HEK293 (cell line): ENCODE data around the gene MAPK14.

Experiments
- GLIS1 ChIP-seq: fragments of 450-650 bp; formaldehyde crosslinking; IDR thresholded peaks from 2 replicates; pipeline ENCODE4 v1.5.1; 2016; ENCODE audit warnings: missing biosample characterization, missing genetic modification characterization
- IKZF3 ChIP-seq: fragments of 450-650 bp; IDR thresholded peaks from 2 replicates; pipeline ENCODE4 v1.5.0; 2018; ENCODE audit warnings: missing biosample characterization, mild to moderate bottlenecking, missing genetic modification characterization, moderate library complexity
- KLF1 ChIP-seq: fragments of 450-650 bp; formaldehyde crosslinking; IDR thresholded peaks from 2 replicates; pipeline ENCODE4 v1.5.1; 2016; ENCODE audit warnings: missing biosample characterization, missing genetic modification characterization
- KLF8 ChIP-seq: fragments of 450-650 bp; formaldehyde crosslinking; IDR thresholded peaks from 2 replicates; pipeline ENCODE4 v1.5.1; 2016; ENCODE audit warnings: missing biosample characterization, missing genetic modification characterization
- REPIN1 ChIP-seq: fragments of 450-650 bp; formaldehyde crosslinking; IDR thresholded peaks from 2 replicates; pipeline ENCODE4 v1.5.1; 2017; ENCODE audit warnings: missing biosample characterization, missing genetic modification characterization, low read depth
- SCRT2 ChIP-seq: fragments of 450-650 bp; formaldehyde crosslinking; IDR thresholded peaks from 2 replicates; pipeline ENCODE4 v1.5.1; 2016; ENCODE audit warnings: missing biosample characterization, missing genetic modification characterization
- SETDB1 ChIP-seq: IDR thresholded peaks from one replicate; pipeline ENCODE4 v1.6.1; 2017; ENCODE audit warnings: mild to moderate bottlenecking, low read length, moderate library complexity, mixed read lengths; ENCODE audit not compliant: insufficient read length
- SP3 ChIP-seq: fragments of 450-650 bp; formaldehyde crosslinking; IDR thresholded peaks from 2 replicates; pipeline ENCODE4 v1.5.1; 2016; ENCODE audit warnings: missing biosample characterization, missing genetic modification characterization
- SP7 ChIP-seq: fragments of 450-650 bp; formaldehyde crosslinking; IDR thresholded peaks from 2 replicates; pipeline ENCODE4 v1.5.1; 2016; ENCODE audit warnings: missing biosample characterization, missing genetic modification characterization
- TCF7L2 ChIP-seq: IDR thresholded peaks from 2 replicates; pipeline ENCODE4 v1.6.1; 2011; ENCODE audit warnings: low read depth, mild to moderate bottlenecking, inconsistent platforms, low read length, moderate library complexity, borderline replicate concordance
- WT1 ChIP-seq: fragments of 450-650 bp; formaldehyde crosslinking; IDR thresholded peaks from 2 replicates; pipeline ENCODE4 v1.5.1; 2016; ENCODE audit warnings: missing biosample characterization, missing genetic modification characterization
- YY2 ChIP-seq: fragments of 450-650 bp; formaldehyde crosslinking; IDR thresholded peaks from 2 replicates; pipeline ENCODE4 v1.5.1; 2016; ENCODE audit warnings: missing biosample characterization, missing genetic modification characterization
- ZBTB1 ChIP-seq: fragments of 450-650 bp; formaldehyde crosslinking; IDR thresholded peaks from 2 replicates; pipeline ENCODE4 v1.5.1; 2016; ENCODE audit warnings: missing biosample characterization, missing genetic modification characterization
- ZFP37 ChIP-seq: fragments of 450-650 bp; formaldehyde crosslinking; IDR thresholded peaks from 2 replicates; pipeline ENCODE4 v1.5.1; 2016; ENCODE audit warnings: missing biosample characterization, missing genetic modification characterization
- ZNF121 ChIP-seq: fragments of 450-650 bp; formaldehyde crosslinking; IDR thresholded peaks from 2 replicates; pipeline ENCODE4 v1.5.1; 2016; ENCODE audit warnings: missing biosample characterization, missing genetic modification characterization
- ZNF169 ChIP-seq: fragments of 450-650 bp; formaldehyde crosslinking; IDR thresholded peaks from 2 replicates; pipeline ENCODE4 v1.5.1; 2016; ENCODE audit warnings: missing biosample characterization, missing genetic modification characterization
- ZNF221 ChIP-seq: fragments of 450-650 bp; formaldehyde crosslinking; IDR thresholded peaks from 2 replicates; pipeline ENCODE4 v1.5.1; 2017; ENCODE audit warnings: missing biosample characterization, missing genetic modification characterization, borderline replicate concordance
- ZNF239 ChIP-seq: fragments of 450-650 bp; formaldehyde crosslinking; IDR thresholded peaks from 2 replicates; pipeline ENCODE4 v1.5.1; 2016; ENCODE audit warnings: missing biosample characterization, missing genetic modification characterization
- ZNF292 ChIP-seq: fragments of 450-650 bp; formaldehyde crosslinking; IDR thresholded peaks from 2 replicates; pipeline ENCODE4 v1.5.1; 2016; ENCODE audit warnings: low read depth, missing biosample characterization, missing genetic modification characterization, borderline replicate concordance
- ZNF311 ChIP-seq: fragments of 450-650 bp; formaldehyde crosslinking; IDR thresholded peaks from 2 replicates; pipeline ENCODE4 v1.5.1; 2017; ENCODE audit warnings: missing biosample characterization, missing genetic modification characterization, borderline replicate concordance
- ZNF335 ChIP-seq: fragments of 450-650 bp; formaldehyde crosslinking; conservative IDR thresholded peaks from 2 replicates; pipeline ENCODE4 v1.5.1; 2016; ENCODE audit warnings: missing biosample characterization, missing genetic modification characterization
- ZNF341 ChIP-seq: fragments of 450-650 bp; formaldehyde crosslinking; IDR thresholded peaks from 2 replicates; pipeline ENCODE4; 2016; ENCODE audit warnings: low read depth, missing biosample characterization, missing genetic modification characterization
- ZNF37A ChIP-seq: fragments of 450-650 bp; IDR thresholded peaks from 2 replicates; pipeline ENCODE4 v1.5.1; 2018; ENCODE audit warnings: missing biosample characterization, missing genetic modification characterization
- ZNF426 ChIP-seq: fragments of 450-650 bp; formaldehyde crosslinking; IDR thresholded peaks from 2 replicates; pipeline ENCODE4 v1.5.1; 2017; ENCODE audit warnings: missing biosample characterization, missing genetic modification characterization, mild to moderate bottlenecking, inconsistent platforms, moderate library complexity
- ZNF501 ChIP-seq: fragments of 450-650 bp; formaldehyde crosslinking; IDR thresholded peaks from 2 replicates; pipeline ENCODE4 v1.5.1; 2016; ENCODE audit warnings: missing biosample characterization, missing genetic modification characterization
- ZNF585B ChIP-seq: fragments of 450-650 bp; formaldehyde crosslinking; IDR thresholded peaks from 2 replicates; pipeline ENCODE4 v1.5.1; 2016; ENCODE audit warnings: missing biosample characterization, missing genetic modification characterization
- ZNF596 ChIP-seq: fragments of 450-650 bp; IDR thresholded peaks from 2 replicates; pipeline ENCODE4 v1.5.0; 2018; ENCODE audit warnings: missing biosample characterization, mild to moderate bottlenecking, missing genetic modification characterization, moderate library complexity
- ZNF629 ChIP-seq: fragments of 450-650 bp; formaldehyde crosslinking; IDR thresholded peaks from 2 replicates; pipeline ENCODE4 v1.5.1; 2017; ENCODE audit warnings: missing biosample characterization, missing genetic modification characterization
- ZNF777 ChIP-seq: fragments of 450-650 bp; formaldehyde crosslinking; IDR thresholded peaks from 2 replicates; pipeline ENCODE4 v1.5.1; 2017; ENCODE audit warnings: missing biosample characterization, missing genetic modification characterization, borderline replicate concordance
- ZNF830 ChIP-seq: fragments of 450-650 bp; IDR thresholded peaks from 2 replicates; pipeline ENCODE4 v1.5.0; 2018; ENCODE audit warnings: missing biosample characterization, missing genetic modification characterization, low read depth, mild to moderate bottlenecking, moderate library complexity
- ZNF837 ChIP-seq: fragments of 450-650 bp; formaldehyde crosslinking; IDR thresholded peaks from 2 replicates; pipeline ENCODE4 v1.5.1; 2016; ENCODE audit warnings: missing biosample characterization, missing genetic modification characterization
- ZNF843 ChIP-seq: fragments of 450-650 bp; formaldehyde crosslinking; IDR thresholded peaks from 2 replicates; pipeline ENCODE4 v1.5.1; 2016; ENCODE audit warnings: missing biosample characterization, missing genetic modification characterization
- ZSCAN16 ChIP-seq: fragments of 450-650 bp; formaldehyde crosslinking; IDR thresholded peaks from 2 replicates; pipeline ENCODE4 v1.5.1; 2016; ENCODE audit warnings: missing biosample characterization, missing genetic modification characterization
- ZSCAN23 ChIP-seq: fragments of 450-650 bp; formaldehyde crosslinking; IDR thresholded peaks from 2 replicates; pipeline ENCODE4 v1.5.1; 2016; ENCODE audit warnings: missing biosample characterization, missing genetic modification characterization
- TF ChIP-seq, protein P1 (sequence below): IDR thresholded peaks from 2 replicates; pipeline ENCODE4 v1.6.1; 2011; ENCODE audit warnings: mild to moderate bottlenecking, low read depth, low read length, borderline replicate concordance
- TF ChIP-seq, protein P2 (sequence below): fragments of 450-650 bp; formaldehyde crosslinking; IDR thresholded peaks from 2 replicates; pipeline ENCODE4 v1.5.1; 2016; ENCODE audit warnings: missing biosample characterization, missing genetic modification characterization
- TF ChIP-seq, protein P3 (sequence below): fragments of 450-650 bp; formaldehyde crosslinking; IDR thresholded peaks from 2 replicates; pipeline ENCODE4 v1.5.1; 2016; ENCODE audit warnings: missing biosample characterization, missing genetic modification characterization, low read depth

MAPK14 gene

DNA sequence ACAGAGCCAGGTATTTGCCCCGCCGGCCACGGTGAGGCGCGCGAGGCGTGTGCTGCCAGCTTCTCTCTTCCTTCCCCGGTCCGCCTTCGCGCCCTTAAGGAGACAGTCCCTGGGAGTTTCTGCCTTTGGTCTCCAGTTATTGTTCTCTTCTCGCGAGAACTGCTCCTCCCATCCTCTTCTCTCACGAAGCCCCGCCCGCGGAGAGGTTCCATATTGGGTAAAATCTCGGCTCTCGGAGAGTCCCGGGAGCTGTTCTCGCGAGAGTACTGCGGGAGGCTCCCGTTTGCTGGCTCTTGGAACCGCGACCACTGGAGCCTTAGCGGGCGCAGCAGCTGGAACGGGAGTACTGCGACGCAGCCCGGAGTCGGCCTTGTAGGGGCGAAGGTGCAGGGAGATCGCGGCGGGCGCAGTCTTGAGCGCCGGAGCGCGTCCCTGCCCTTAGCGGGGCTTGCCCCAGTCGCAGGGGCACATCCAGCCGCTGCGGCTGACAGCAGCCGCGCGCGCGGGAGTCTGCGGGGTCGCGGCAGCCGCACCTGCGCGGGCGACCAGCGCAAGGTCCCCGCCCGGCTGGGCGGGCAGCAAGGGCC is at the start of gene MAPK14 (continued):
- TF ChIP-seq YY2 (tag by site-specific recombination) (no peak), SETDB1 (no peak), ZSCAN16 (tag by site-specific recombination) (no peak), SP7 (tag by site-specific recombination) (peak; percentile 69), ZFP37 (no peak), ZNF169 (tag by site-specific recombination) (no peak), ZNF335 (no peak), REPIN1 (no peak), ZNF292 (tag by site-specific recombination) (no peak), ZSCAN23 (tag by site-specific recombination) (no peak), ZNF37A (no peak), ZNF629 (tag by site-specific recombination) (peak; percentile 72), ZNF843 (no peak; the same call in 1 of the 2 replicates), ZNF596 (tag by site-specific recombination) (peak; percentile 46; the same call in 1 of the 2 replicates), SCRT2 (tag by site-specific recombination) (no peak), ZNF837 (tag by site-specific recombination) (no peak), TCF7L2 (0 out of 2 replicates have a peak, but pooled peaks have one; percentile 25), ZNF501 (tag by site-specific recombination) (no peak; the same call in 1 of the 2 replicates), ZNF239 (no peak), ZNF426 (tag by site-specific recombination) (no peak), ZNF311 (no peak), ZNF830 (tag by site-specific recombination) (no peak), SP3 (peak; percentile 85), ZBTB1 (no peak), ZNF341 (tag by site-specific recombination) (peak; percentile 92), ZNF221 (tag by site-specific recombination) (no peak), ZNF585B (tag by site-specific recombination) (no peak), IKZF3 (peak; percentile 88), WT1 (peak; percentile 60), KLF1 (tag by site-specific recombination) (no peak; the same call in 1 of the 2 replicates), ZNF777 (tag by site-specific recombination) (no peak), KLF8 (tag by site-specific recombination) (peak; percentile 87), GLIS1 (tag by site-specific recombination) (peak; percentile 41; the same call in 1 of the 2 replicates), ZNF121 (tag by site-specific recombination) (no peak)
- TF ChIP-seq, protein P1, sequence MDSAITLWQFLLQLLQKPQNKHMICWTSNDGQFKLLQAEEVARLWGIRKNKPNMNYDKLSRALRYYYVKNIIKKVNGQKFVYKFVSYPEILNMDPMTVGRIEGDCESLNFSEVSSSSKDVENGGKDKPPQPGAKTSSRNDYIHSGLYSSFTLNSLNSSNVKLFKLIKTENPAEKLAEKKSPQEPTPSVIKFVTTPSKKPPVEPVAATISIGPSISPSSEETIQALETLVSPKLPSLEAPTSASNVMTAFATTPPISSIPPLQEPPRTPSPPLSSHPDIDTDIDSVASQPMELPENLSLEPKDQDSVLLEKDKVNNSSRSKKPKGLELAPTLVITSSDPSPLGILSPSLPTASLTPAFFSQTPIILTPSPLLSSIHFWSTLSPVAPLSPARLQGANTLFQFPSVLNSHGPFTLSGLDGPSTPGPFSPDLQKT = no peak
- TF ChIP-seq, protein P2, sequence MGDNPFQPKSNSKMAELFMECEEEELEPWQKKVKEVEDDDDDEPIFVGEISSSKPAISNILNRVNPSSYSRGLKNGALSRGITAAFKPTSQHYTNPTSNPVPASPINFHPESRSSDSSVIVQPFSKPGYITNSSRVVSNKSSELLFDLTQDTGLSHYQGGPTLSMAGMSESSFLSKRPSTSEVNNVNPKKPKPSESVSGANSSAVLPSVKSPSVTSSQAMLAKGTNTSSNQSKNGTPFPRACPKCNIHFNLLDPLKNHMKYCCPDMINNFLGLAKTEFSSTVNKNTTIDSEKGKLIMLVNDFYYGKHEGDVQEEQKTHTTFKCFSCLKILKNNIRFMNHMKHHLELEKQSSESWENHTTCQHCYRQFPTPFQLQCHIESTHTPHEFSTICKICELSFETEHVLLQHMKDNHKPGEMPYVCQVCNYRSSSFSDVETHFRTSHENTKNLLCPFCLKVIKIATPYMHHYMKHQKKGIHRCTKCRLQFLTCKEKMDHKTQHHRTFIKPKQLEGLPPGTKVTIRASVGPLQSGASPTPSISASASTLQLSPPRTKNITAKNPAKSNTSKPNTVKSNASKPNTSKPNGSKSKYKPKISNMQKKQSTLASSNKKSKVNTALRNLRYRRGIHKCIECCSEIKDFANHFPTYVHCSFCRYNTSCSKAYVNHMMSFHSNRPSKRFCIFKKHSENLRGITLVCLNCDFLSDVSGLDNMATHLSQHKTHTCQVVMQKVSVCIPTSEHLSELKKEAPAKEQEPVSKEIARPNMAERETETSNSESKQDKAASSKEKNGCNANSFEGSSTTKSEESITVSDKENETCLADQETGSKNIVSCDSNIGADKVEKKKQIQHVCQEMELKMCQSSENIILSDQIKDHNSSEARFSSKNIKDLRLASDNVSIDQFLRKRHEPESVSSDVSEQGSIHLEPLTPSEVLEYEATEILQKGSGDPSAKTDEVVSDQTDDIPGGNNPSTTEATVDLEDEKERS (tag by site-specific recombination) = no peak
- TF ChIP-seq, protein P3, sequence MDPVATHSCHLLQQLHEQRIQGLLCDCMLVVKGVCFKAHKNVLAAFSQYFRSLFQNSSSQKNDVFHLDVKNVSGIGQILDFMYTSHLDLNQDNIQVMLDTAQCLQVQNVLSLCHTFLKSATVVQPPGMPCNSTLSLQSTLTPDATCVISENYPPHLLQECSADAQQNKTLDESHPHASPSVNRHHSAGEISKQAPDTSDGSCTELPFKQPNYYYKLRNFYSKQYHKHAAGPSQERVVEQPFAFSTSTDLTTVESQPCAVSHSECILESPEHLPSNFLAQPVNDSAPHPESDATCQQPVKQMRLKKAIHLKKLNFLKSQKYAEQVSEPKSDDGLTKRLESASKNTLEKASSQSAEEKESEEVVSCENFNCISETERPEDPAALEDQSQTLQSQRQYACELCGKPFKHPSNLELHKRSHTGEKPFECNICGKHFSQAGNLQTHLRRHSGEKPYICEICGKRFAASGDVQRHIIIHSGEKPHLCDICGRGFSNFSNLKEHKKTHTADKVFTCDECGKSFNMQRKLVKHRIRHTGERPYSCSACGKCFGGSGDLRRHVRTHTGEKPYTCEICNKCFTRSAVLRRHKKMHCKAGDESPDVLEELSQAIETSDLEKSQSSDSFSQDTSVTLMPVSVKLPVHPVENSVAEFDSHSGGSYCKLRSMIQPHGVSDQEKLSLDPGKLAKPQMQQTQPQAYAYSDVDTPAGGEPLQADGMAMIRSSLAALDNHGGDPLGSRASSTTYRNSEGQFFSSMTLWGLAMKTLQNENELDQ = no peak
